ENCODE data around the gene FOXN1. TPM values are rescaled to one million over a fixed set of nuclear protein-coding genes. Genes with fewer than 3 reads are reported as not detected.

The FOXN1 gene
- polyA plus RNA-seq, 2 of the 4 experiments (the other 2 are of a cell fraction) = not detected

DNA sequence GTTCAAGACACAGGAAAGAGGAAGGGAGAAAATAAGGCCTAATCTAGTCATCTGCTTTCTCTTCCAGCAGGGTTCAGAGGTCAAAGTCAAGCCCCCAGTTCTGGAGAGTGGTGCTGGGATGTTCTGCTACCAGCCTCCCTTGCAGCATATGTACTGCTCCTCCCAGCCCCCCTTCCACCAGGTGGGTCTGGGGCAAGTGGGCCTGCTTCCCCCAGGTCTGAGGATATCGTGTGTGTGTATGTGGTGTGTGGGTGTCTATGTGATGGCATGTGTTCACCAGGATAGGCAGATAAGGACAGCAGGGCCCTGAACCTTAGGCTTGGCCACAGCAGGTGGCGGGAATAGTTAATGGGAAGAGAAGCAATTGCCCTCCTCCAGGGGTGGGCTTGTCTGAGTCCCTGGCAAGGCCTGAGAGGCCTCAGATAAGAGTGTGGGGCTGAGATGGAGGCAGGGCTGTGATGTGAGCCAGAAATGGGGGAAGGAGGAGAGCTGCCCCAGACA, 21.1 kb downstream of the FOXN1 start:
- ChIA-PET POLR2A (no interaction called here), CTCF (interaction anchor here (1.0 to 15.1 kb wide), 8 partner anchors 10 to 32 kb away, joined by 4 to 143 read pairs (median 9); no protein-coding TSS in a partner anchor)
- no peak overlapping the region; a peak in 1 of 6 replicates for H3K27ac ChIP-seq
- H3K9me3 ChIP-seq = no peaks in the 10 kb centered on the region
- 90% methylated on average over 2 of the region's 2 CpGs for WGBS (ENCODE audit: missing lambda C conversion rate)
- DNase-seq (ENCODE audit: low read depth in 1 of 2, low spot score in 1 of 2) (no peak), ATAC-seq (no peak), FAIRE-seq (no peak)
- H3K4me3 ChIP-seq = no peak overlapping the region
- no peak overlapping the region for H3K4me2 ChIP-seq
- TF ChIP-seq POLR2A (IDR thresholded peaks at IDR 0.05; ENCODE audit: low read length) (no peak), NFE2L2 (conservative IDR thresholded peaks at IDR 0.05; ENCODE audit: low read length) (no peak), RAD21 (conservative IDR thresholded peaks at IDR 0.05 in 1 of 2, IDR thresholded peaks at IDR 0.05 in 1 of 2) (no peak), HOXA7 (CRISPR knock-in tag; IDR thresholded peaks at IDR 0.05) (no peak), ZC3H11A (IDR thresholded peaks at IDR 0.05) (no peak), HDAC2 (IDR thresholded peaks at IDR 0.05) (no peak), CHD2 (IDR thresholded peaks at IDR 0.05; ENCODE audit: low read length, partially characterized antibody) (no peak)
- H3K4me1 ChIP-seq = peaks cover 31% of the 10 kb centered on the region

DNA sequence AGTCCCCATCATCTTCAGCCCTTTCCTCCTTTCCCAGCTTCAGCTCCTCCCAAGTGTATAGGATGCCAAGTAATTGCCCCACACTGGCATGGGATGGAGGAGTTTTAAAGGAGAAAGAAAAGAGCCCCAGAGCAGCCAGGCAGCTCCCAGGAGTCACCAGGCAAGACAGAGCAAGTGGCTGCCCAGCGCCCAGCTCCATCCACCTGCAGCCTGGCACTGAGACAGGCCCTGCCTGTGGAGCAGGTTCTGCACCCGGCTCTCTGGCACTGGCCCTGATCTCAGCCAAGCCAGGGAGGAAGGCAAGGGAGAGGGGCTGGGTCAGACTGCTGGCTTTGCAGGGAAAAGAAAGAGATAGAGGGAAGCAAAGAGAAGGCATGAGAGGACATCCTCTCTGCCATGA, 21.7 kb downstream of the FOXN1 start:
- ChIA-PET POLR2A (no interaction called here), CTCF (interaction anchor here (0.6 to 15.1 kb wide), 7 partner anchors 10 to 111 kb away, joined by 3 to 143 read pairs (median 7); no protein-coding TSS in a partner anchor)
- no peak for ATAC-seq

DNA sequence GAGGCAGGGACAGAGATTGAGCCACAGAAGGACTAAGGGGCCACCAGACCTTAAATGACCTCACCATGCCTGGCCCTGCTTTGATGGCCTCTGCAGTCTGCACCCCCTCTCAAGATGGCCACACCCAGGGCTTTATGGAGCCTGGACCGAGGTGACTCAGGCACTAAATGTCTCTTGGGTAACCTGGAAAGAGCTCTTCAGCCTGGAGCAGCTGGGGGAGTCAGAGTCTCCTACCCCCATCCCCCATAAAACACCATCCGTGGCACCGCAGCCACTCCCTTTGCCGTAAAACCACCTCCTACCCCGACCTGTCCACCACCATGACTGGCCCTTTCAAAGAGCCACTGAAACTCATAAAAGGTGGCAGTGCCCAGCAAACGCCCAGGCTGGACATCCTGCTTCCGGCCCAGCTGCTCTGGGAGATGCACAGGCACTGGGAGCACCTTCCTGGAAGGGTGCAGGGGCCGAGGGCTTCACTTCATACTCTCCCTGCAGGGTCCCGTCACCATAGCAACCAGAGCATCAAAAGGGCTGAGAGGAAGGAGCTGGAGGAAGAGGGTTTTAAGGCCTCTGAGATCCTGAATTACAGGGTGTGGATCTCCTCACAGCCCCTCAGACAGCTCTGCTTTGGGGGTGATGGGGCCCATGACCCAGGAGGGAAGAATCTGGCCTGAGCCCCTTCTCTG, 22.3 kb downstream of the FOXN1 start:
- ATAC-seq (peak in 1 of 2 experiments; percentile 31; a peak in 2 of 6 replicates), FAIRE-seq (no peak), DNase-seq (ENCODE audit: low read depth in 1 of 2, low spot score in 1 of 2) (no peak)
- Histone ChIP-seq H3K9me3 (no peaks in the 10 kb centered on the region), H3K4me1 (peaks cover 31% of the 10 kb centered on the region), H3K4me2 (no peak overlapping the region), H3K27ac (peak overlapping the region in 1 of 2 experiments; percentile 7; a peak in 3 of 6 replicates), H3K4me3 (no peak overlapping the region)
- TF ChIP-seq, protein P1, sequence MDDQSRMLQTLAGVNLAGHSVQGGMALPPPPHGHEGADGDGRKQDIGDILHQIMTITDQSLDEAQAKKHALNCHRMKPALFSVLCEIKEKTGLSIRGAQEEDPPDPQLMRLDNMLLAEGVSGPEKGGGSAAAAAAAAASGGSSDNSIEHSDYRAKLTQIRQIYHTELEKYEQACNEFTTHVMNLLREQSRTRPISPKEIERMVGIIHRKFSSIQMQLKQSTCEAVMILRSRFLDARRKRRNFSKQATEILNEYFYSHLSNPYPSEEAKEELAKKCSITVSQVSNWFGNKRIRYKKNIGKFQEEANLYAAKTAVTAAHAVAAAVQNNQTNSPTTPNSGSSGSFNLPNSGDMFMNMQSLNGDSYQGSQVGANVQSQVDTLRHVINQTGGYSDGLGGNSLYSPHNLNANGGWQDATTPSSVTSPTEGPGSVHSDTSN (IDR thresholded peaks at IDR 0.05) = no peak
- no peak for TF ChIP-seq HOXB5 (CRISPR knock-in tag; IDR thresholded peaks at IDR 0.05)
- TF ChIP-seq SREBF2 (IDR thresholded peaks at IDR 0.05) = no peak
- TF ChIP-seq ATOH8 (CRISPR knock-in tag; IDR thresholded peaks at IDR 0.05; ENCODE audit: low read depth) = no peak
- no peak for TF ChIP-seq GATA3 (IDR thresholded peaks at IDR 0.05; ENCODE audit: borderline replicate concordance)
- TF ChIP-seq, protein P2, sequence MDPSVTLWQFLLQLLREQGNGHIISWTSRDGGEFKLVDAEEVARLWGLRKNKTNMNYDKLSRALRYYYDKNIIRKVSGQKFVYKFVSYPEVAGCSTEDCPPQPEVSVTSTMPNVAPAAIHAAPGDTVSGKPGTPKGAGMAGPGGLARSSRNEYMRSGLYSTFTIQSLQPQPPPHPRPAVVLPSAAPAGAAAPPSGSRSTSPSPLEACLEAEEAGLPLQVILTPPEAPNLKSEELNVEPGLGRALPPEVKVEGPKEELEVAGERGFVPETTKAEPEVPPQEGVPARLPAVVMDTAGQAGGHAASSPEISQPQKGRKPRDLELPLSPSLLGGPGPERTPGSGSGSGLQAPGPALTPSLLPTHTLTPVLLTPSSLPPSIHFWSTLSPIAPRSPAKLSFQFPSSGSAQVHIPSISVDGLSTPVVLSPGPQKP (IDR thresholded peaks at IDR 0.05; ENCODE audit: low read depth, low read length) = no peak
- no peak for TF ChIP-seq NPAS2 (CRISPR knock-in tag; IDR thresholded peaks at IDR 0.05; ENCODE audit: borderline replicate concordance)
- no peak for TF ChIP-seq ZFP36 (IDR thresholded peaks at IDR 0.05; ENCODE audit: borderline replicate concordance, partially characterized antibody)
- TF ChIP-seq RNF2 (IDR thresholded peaks at IDR 0.05; ENCODE audit: borderline replicate concordance, low read depth) = no peak
- TF ChIP-seq NFE2L2 (conservative IDR thresholded peaks at IDR 0.05; ENCODE audit: low read length) = no peak
- no peak for TF ChIP-seq FOXS1 (CRISPR knock-in tag; IDR thresholded peaks at IDR 0.05)
- TF ChIP-seq RARB (CRISPR knock-in tag; IDR thresholded peaks at IDR 0.05) = no peak
- no peak for TF ChIP-seq ESRRA (IDR thresholded peaks at IDR 0.05; ENCODE audit: borderline replicate concordance, low read length)
- no peak for TF ChIP-seq EHMT2 (IDR thresholded peaks at IDR 0.05; ENCODE audit: low read depth)
- no peak for TF ChIP-seq FOSL2 (IDR thresholded peaks at IDR 0.05)
- no peak for TF ChIP-seq FOSL2 (CRISPR knock-in tag; IDR thresholded peaks at IDR 0.05)
- TF ChIP-seq, protein P3, sequence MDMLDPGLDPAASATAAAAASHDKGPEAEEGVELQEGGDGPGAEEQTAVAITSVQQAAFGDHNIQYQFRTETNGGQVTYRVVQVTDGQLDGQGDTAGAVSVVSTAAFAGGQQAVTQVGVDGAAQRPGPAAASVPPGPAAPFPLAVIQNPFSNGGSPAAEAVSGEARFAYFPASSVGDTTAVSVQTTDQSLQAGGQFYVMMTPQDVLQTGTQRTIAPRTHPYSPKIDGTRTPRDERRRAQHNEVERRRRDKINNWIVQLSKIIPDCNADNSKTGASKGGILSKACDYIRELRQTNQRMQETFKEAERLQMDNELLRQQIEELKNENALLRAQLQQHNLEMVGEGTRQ (IDR thresholded peaks at IDR 0.05) = no peak
- TF ChIP-seq ZSCAN20 (CRISPR knock-in tag; IDR thresholded peaks at IDR 0.05) = no peak
- TF ChIP-seq BHLHE40 (IDR thresholded peaks at IDR 0.05; ENCODE audit: low read depth, low read length) = no peak
- no peak for TF ChIP-seq HOXB13 (CRISPR knock-in tag; IDR thresholded peaks at IDR 0.05; ENCODE audit: low read depth)
- ChIA-PET CTCF (interaction anchor here (0.6 to 15.1 kb wide), 7 partner anchors 9 to 112 kb away, joined by 3 to 143 read pairs (median 7); no protein-coding TSS in a partner anchor), POLR2A (no interaction called here)
- 54% methylated on average over 9 of the region's 9 CpGs for WGBS (ENCODE audit: missing lambda C conversion rate)

More for the DNA sequence above, 21.7 kb downstream of the FOXN1 start:
- 76% methylated on average over 2 of the region's 2 CpGs for WGBS (ENCODE audit: missing lambda C conversion rate)
- FAIRE-seq = no peak
- H3K4me2 ChIP-seq = no peak overlapping the region
- peak overlapping the region in 1 of 2 experiments; percentile 7; a peak in 3 of 6 replicates for H3K27ac ChIP-seq
- H3K9me3 ChIP-seq = no peaks in the 10 kb centered on the region
- H3K4me3 ChIP-seq = no peak overlapping the region
- TF ChIP-seq CBX2 (IDR thresholded peaks at IDR 0.05; ENCODE audit: borderline replicate concordance, low read depth) = no peak
- TF ChIP-seq, protein P4, sequence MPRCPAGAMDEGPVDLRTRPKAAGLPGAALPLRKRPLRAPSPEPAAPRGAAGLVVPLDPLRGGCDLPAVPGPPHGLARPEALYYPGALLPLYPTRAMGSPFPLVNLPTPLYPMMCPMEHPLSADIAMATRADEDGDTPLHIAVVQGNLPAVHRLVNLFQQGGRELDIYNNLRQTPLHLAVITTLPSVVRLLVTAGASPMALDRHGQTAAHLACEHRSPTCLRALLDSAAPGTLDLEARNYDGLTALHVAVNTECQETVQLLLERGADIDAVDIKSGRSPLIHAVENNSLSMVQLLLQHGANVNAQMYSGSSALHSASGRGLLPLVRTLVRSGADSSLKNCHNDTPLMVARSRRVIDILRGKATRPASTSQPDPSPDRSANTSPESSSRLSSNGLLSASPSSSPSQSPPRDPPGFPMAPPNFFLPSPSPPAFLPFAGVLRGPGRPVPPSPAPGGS (IDR thresholded peaks at IDR 0.05) = no peak
- H3K4me1 ChIP-seq = peaks cover 31% of the 10 kb centered on the region
- DNase-seq (ENCODE audit: low read depth in 1 of 2, low spot score in 1 of 2) = no peak

All from A549 (cell line).